Colonic mucosa (tissue), 4 donors: ENCODE measurements around the gene R3HDM1. TPM values are rescaled to one million over a fixed set of nuclear protein-coding genes. Genes with fewer than 3 reads are reported as not detected.

Source experiments
- DNase-seq: peaks from one replicate; pipeline ENCODE4 v3.0.0-alpha.2; 2020
- H3K27ac ChIP-seq: fragments of 200-600 bp; one replicate; pipeline ENCODE4 v1.8.0; 2021
- H3K27me3 ChIP-seq: fragments of 200-600 bp; one replicate; pipeline ENCODE4 v1.8.0; 2021
- H3K36me3 ChIP-seq: fragments of 200-600 bp; one replicate; pipeline ENCODE4 v1.8.0; 2021
- H3K4me1 ChIP-seq: fragments of 200-600 bp; one replicate; pipeline ENCODE4 v1.8.0; 2021; ENCODE audit warnings: mild to moderate bottlenecking
- H3K4me3 ChIP-seq: fragments of 200-600 bp; one replicate; pipeline ENCODE4 v1.8.0; 2021
- H3K9ac ChIP-seq, 2 donors: one replicate each; pipeline ENCODE4 v1.7.0; 2013; ENCODE audit warnings: control low read depth in 2 of 2, low read depth in 2 of 2, low read length in 2 of 2
- H3K9me3 ChIP-seq: fragments of 200-600 bp; one replicate; pipeline ENCODE4 v1.8.0; 2021
- CTCF ChIP-seq: fragments of 200-600 bp; IDR thresholded peaks from one replicate; pipeline ENCODE4 v1.8.0; 2022; ENCODE audit warnings: antibody characterized with exemption, mild to moderate bottlenecking
- intact Hi-C: fragments of 100-400 bp; cut with DNase I; formaldehyde crosslinking; loops from one replicate; pipeline ENCODE4 v1.14.1; 2022
- total RNA-seq, 2 donors: library from RNA; stranded (reverse); fragmentation: NEBNext Ultra II Directional in 1 of 2; extraction: Animal tissue kit (Norgen Biotek cat#: 25700) in 1 of 2; gene quantifications; one replicate each; pipeline ENCODE4 v1.2.1, GENCODE V29; 2021
- donor health status: healthy.
- donor health status: DM: no; HTN: no; CAD: no.
- donor health status: DM: no; HTN: no; CAD: no.

The R3HDM1 gene
- total RNA-seq, 2 donors from 2014 or later, result 22.7 to 34.2 TPM

- no peak overlapping the region for H3K9ac ChIP-seq
- intact Hi-C loops, result no loop called here
- H3K36me3 ChIP-seq, result no peaks in the 10 kb centered on the region
- no peaks in the 10 kb centered on the region for H3K9me3 ChIP-seq
- no peak overlapping the region for H3K27ac ChIP-seq
- H3K4me3 ChIP-seq, result no peak overlapping the region
- no peaks in the 10 kb centered on the region for H3K27me3 ChIP-seq
- no peak for DNase-seq
- no peak for TF ChIP-seq CTCF
- H3K4me1 ChIP-seq, result no peaks in the 10 kb centered on the region
These were observed 42.3 kb downstream of the R3HDM1 start for GRCh38 chr2:135573620-135574019.

- no peak overlapping the region for H3K4me3 ChIP-seq
- no peaks in the 10 kb centered on the region for H3K27me3 ChIP-seq
- H3K36me3 ChIP-seq, result no peaks in the 10 kb centered on the region
- no peaks in the 10 kb centered on the region for H3K9me3 ChIP-seq
- intact Hi-C loops, result no loop called here
- no peak overlapping the region for H3K9ac ChIP-seq
- no peaks in the 10 kb centered on the region for H3K4me1 ChIP-seq
- no peak for TF ChIP-seq CTCF
- no peak overlapping the region for H3K27ac ChIP-seq
- DNase-seq, result no peak
These were observed 50.0 kb downstream of the R3HDM1 start for GRCh38 chr2:135581282-135581681.

GRCh38 chr2:135582383-135582782 lies 51.1 kb downstream of the R3HDM1 start:
- no peak for DNase-seq
- no peak overlapping the region for H3K9ac ChIP-seq
- no peaks in the 10 kb centered on the region for H3K36me3 ChIP-seq
- no peak overlapping the region for H3K27ac ChIP-seq
- no peaks in the 10 kb centered on the region for H3K9me3 ChIP-seq
- no peak overlapping the region for H3K4me3 ChIP-seq
- H3K4me1 ChIP-seq, result no peaks in the 10 kb centered on the region
- intact Hi-C loops, result no loop called here
- H3K27me3 ChIP-seq, result no peaks in the 10 kb centered on the region
- TF ChIP-seq CTCF, result no peak

GRCh38 chr2:135585586-135585985 lies 54.3 kb downstream of the R3HDM1 start:
- no peaks in the 10 kb centered on the region for H3K4me1 ChIP-seq
- no peaks in the 10 kb centered on the region for H3K9me3 ChIP-seq
- H3K9ac ChIP-seq, result no peak overlapping the region
- H3K27me3 ChIP-seq, result no peaks in the 10 kb centered on the region
- H3K27ac ChIP-seq, result no peak overlapping the region
- intact Hi-C loops, result no loop called here
- H3K4me3 ChIP-seq, result no peak overlapping the region
- no peaks in the 10 kb centered on the region for H3K36me3 ChIP-seq
- DNase-seq, result no peak
- no peak for TF ChIP-seq CTCF

GRCh38 chr2:135586148-135586547 lies 54.9 kb downstream of the R3HDM1 start:
- no peak for TF ChIP-seq CTCF
- no peaks in the 10 kb centered on the region for H3K36me3 ChIP-seq
- H3K27me3 ChIP-seq, result no peaks in the 10 kb centered on the region
- DNase-seq, result no peak
- H3K4me1 ChIP-seq, result no peaks in the 10 kb centered on the region
- H3K27ac ChIP-seq, result no peak overlapping the region
- no peak overlapping the region for H3K4me3 ChIP-seq
- no peaks in the 10 kb centered on the region for H3K9me3 ChIP-seq
- intact Hi-C loops, result no loop called here
- no peak overlapping the region for H3K9ac ChIP-seq

GRCh38 chr2:135587958-135588357 lies 56.7 kb downstream of the R3HDM1 start:
- H3K27ac ChIP-seq, result no peak overlapping the region
- no peaks in the 10 kb centered on the region for H3K27me3 ChIP-seq
- H3K4me3 ChIP-seq, result no peak overlapping the region
- DNase-seq, result no peak
- no peak for TF ChIP-seq CTCF
- no peaks in the 10 kb centered on the region for H3K36me3 ChIP-seq
- intact Hi-C loops, result no loop called here
- H3K9me3 ChIP-seq, result no peaks in the 10 kb centered on the region
- H3K4me1 ChIP-seq, result no peaks in the 10 kb centered on the region
- no peak overlapping the region for H3K9ac ChIP-seq
